ENCODE data around the gene MROH7.

The MROH7 gene

GRCh38 chr1:54715493-54716298, 74.1 kb downstream of the MROH7 start, which contains the start of gene TTC4:
Gene TTC4 (plus strand): TSS chr1:54715861. CDS start chr1:54715909, 48 bp downstream.
- DNase-seq (ENCODE audit: low read depth, low spot score): no peak
- peak within 1 kb of the TSS; percentile 93 for H3K4me3 ChIP-seq (ENCODE audit: low read depth, low read length)
- ChIA-PET POLR2A (no interaction called here), CTCF (interaction anchor here (0.7 to 1.4 kb wide), 3 partner anchors 9 to 96 kb away, joined by 3 to 5 read pairs (median 4); no protein-coding TSS in a partner anchor)
- no peak for TF ChIP-seq CTCF (IDR thresholded peaks at IDR 0.05; ENCODE audit: insufficient read depth, low read length, missing control alignments)

- peak; percentile 17 for DNase-seq (ENCODE audit: low read depth, low spot score)
- POLR2A ChIA-PET: no interaction called here
- CTCF ChIA-PET: interaction anchor here (1.3 to 1.4 kb wide), 2 partner anchors 9 to 96 kb away, joined by 3 to 4 read pairs; no protein-coding TSS in a partner anchor
- no peak for TF ChIP-seq CTCF (IDR thresholded peaks at IDR 0.05; ENCODE audit: insufficient read depth, low read length, missing control alignments)
- peak overlapping the region; percentile 93 for H3K4me3 ChIP-seq (ENCODE audit: low read depth, low read length)
Observed at GRCh38 chr1:54716299-54717047, 74.9 kb downstream of the MROH7 start.

- CTCF ChIA-PET: no interaction called here
- DNase-seq (ENCODE audit: low read depth, low spot score): no peak
- no peak for TF ChIP-seq CTCF (IDR thresholded peaks at IDR 0.05; ENCODE audit: insufficient read depth, low read length, missing control alignments)
- H3K4me3 ChIP-seq (ENCODE audit: low read depth, low read length): no peak overlapping the region
- POLR2A ChIA-PET: no interaction called here
Observed at GRCh38 chr1:54721719-54722118, 80.1 kb downstream of the MROH7 start.

- TF ChIP-seq CTCF (IDR thresholded peaks at IDR 0.05; ENCODE audit: insufficient read depth, low read length, missing control alignments): no peak
- DNase-seq (ENCODE audit: low read depth, low spot score): no peak
- ChIA-PET POLR2A (no interaction called here), CTCF (no interaction called here)
- H3K4me3 ChIP-seq (ENCODE audit: low read depth, low read length): no peak overlapping the region
Observed at GRCh38 chr1:54723985-54724384, 82.4 kb downstream of the MROH7 start.

GRCh38 chr1:54724771-54725170, 83.2 kb downstream of the MROH7 start:
- H3K4me3 ChIP-seq (ENCODE audit: low read depth, low read length): no peak overlapping the region
- POLR2A ChIA-PET: no interaction called here
- TF ChIP-seq CTCF (IDR thresholded peaks at IDR 0.05; ENCODE audit: insufficient read depth, low read length, missing control alignments): no peak
- CTCF ChIA-PET: interaction anchor here (0.8 kb wide), 1 partner anchor 8 kb away, joined by 3 read pairs; no protein-coding TSS in a partner anchor
- DNase-seq (ENCODE audit: low read depth, low spot score): no peak

- CTCF ChIA-PET: no interaction called here
- DNase-seq (ENCODE audit: low read depth, low spot score): no peak
- no peak overlapping the region for H3K4me3 ChIP-seq (ENCODE audit: low read depth, low read length)
- TF ChIP-seq CTCF (IDR thresholded peaks at IDR 0.05; ENCODE audit: insufficient read depth, low read length, missing control alignments): no peak
- POLR2A ChIA-PET: no interaction called here
Observed at GRCh38 chr1:54728027-54728426, 86.4 kb downstream of the MROH7 start.
